ENCODE results near the gene ABO. TPM values are rescaled to one million over a fixed set of nuclear protein-coding genes. Genes with fewer than 3 reads are reported as not detected.

ABO gene
- total and polyA plus RNA-seq, 4 donors = 0.08 to 0.75 (median 0.10) TPM; not detected in 1

DNA sequence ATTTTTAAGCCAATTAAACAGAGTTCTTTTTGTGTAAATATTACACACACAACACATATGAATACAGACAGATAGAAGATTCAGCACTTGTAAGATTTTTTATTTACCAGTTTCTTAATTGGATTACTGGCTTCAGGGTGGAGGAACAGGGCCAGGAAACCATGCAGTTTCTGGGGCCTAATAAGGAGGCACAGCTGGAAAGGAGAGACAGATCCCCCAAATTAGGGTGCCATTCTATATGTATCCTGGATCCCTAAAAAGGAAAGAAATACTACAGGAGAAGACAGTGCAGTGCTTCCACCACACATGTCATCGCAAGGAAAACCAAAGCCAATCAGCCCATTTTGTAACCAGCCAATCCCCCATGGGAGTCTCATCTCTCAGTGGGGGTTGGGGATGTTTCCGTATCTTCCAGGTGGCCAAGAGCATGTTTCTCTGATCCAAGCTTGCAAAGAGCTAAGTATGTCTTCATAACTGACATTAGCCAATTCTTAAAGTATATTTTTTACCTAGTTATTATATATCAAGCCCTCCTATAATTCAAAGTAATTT, 15.8 kb upstream of the ABO start:
- Histone ChIP-seq H3K27ac (ENCODE audit: low read depth in 1 of 2, low read length in 2 of 2) (no peak overlapping the region), H3K9me3 (ENCODE audit: control insufficient read depth in 4 of 4, low read length in 3 of 4) (peaks cover 0 to 3% (median 1%) of the 10 kb centered on the region in 4 donors), H3K9ac (ENCODE audit: low read depth in 1 of 2, low read length in 2 of 2) (no peak overlapping the region), H3K36me3 (ENCODE audit: control insufficient read depth in 4 of 4, insufficient read depth in 3 of 4, low read depth in 1 of 4, low read length in 3 of 4) (no peaks in the 10 kb centered on the region), H3K27me3 (ENCODE audit: control insufficient read depth in 4 of 4, insufficient read depth in 4 of 4, low read length in 3 of 4) (peaks cover 0 to 2% (median 0%) of the 10 kb centered on the region in 4 donors), H3K4me3 (ENCODE audit: low read depth in 1 of 3, low read length in 3 of 3) (no peak overlapping the region), H3K4me1 (ENCODE audit: control insufficient read depth in 4 of 4, insufficient read depth in 4 of 4, low read length in 3 of 4) (no peaks in the 10 kb centered on the region)
- DNase-seq (ENCODE audit: low spot score) = no peak
- TF ChIP-seq, protein P1, sequence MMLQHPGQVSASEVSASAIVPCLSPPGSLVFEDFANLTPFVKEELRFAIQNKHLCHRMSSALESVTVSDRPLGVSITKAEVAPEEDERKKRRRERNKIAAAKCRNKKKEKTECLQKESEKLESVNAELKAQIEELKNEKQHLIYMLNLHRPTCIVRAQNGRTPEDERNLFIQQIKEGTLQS (IDR thresholded peaks at IDR 0.05) = no peak
- TF ChIP-seq RXRA (IDR thresholded peaks at IDR 0.05) (no peak), FOXA1 (IDR thresholded peaks at IDR 0.05) (no peak)
- TF ChIP-seq, protein P2, sequence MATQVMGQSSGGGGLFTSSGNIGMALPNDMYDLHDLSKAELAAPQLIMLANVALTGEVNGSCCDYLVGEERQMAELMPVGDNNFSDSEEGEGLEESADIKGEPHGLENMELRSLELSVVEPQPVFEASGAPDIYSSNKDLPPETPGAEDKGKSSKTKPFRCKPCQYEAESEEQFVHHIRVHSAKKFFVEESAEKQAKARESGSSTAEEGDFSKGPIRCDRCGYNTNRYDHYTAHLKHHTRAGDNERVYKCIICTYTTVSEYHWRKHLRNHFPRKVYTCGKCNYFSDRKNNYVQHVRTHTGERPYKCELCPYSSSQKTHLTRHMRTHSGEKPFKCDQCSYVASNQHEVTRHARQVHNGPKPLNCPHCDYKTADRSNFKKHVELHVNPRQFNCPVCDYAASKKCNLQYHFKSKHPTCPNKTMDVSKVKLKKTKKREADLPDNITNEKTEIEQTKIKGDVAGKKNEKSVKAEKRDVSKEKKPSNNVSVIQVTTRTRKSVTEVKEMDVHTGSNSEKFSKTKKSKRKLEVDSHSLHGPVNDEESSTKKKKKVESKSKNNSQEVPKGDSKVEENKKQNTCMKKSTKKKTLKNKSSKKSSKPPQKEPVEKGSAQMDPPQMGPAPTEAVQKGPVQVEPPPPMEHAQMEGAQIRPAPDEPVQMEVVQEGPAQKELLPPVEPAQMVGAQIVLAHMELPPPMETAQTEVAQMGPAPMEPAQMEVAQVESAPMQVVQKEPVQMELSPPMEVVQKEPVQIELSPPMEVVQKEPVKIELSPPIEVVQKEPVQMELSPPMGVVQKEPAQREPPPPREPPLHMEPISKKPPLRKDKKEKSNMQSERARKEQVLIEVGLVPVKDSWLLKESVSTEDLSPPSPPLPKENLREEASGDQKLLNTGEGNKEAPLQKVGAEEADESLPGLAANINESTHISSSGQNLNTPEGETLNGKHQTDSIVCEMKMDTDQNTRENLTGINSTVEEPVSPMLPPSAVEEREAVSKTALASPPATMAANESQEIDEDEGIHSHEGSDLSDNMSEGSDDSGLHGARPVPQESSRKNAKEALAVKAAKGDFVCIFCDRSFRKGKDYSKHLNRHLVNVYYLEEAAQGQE (IDR thresholded peaks at IDR 0.05) = no peak
- WGBS = 94% methylated on average over 2 of the region's 2 CpGs

DNA sequence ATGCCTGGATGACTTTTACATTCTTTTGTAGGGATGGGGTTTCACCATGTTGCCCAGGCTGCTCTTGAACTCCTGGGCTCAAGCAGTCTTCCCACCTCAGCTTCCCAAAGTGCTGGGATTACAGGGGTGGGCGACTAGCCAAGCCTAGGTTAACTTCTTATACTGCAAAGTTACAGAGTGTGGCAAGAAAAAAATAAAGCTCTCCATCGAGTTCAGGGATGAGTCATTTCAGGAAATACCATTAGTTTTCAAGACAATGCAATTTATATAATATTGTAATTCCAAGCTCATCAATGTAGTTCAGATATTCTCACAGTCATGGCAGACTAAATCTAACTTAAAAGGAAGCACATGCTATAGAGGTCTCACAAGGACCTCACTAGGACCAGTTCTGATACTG, 11.5 kb upstream of the ABO start:
- no peak for DNase-seq (ENCODE audit: low spot score)
- no peaks in the 10 kb centered on the region for H3K36me3 ChIP-seq (ENCODE audit: control insufficient read depth in 4 of 4, insufficient read depth in 3 of 4, low read depth in 1 of 4, low read length in 3 of 4)
- H3K4me1 ChIP-seq (ENCODE audit: control insufficient read depth in 4 of 4, insufficient read depth in 4 of 4, low read length in 3 of 4) = no peaks in the 10 kb centered on the region
- no peak overlapping the region for H3K9ac ChIP-seq (ENCODE audit: low read depth in 1 of 2, low read length in 2 of 2)
- no peaks in the 10 kb centered on the region for H3K27me3 ChIP-seq (ENCODE audit: control insufficient read depth in 4 of 4, insufficient read depth in 4 of 4, low read length in 3 of 4)
- no peak overlapping the region for H3K27ac ChIP-seq (ENCODE audit: low read depth in 1 of 2, low read length in 2 of 2)
- TF ChIP-seq, protein P1 (IDR thresholded peaks at IDR 0.05) = no peak
- TF ChIP-seq HNF4A (conservative IDR thresholded peaks at IDR 0.05) (no peak), GABPA (IDR thresholded peaks at IDR 0.05 in 1 of 2, conservative IDR thresholded peaks at IDR 0.05 in 1 of 2) (no peak), EGR1 (IDR thresholded peaks at IDR 0.05; ENCODE audit: low read depth in 2 of 2) (no peak), RAD21 (IDR thresholded peaks at IDR 0.05) (no peak), NR2F2 (IDR thresholded peaks at IDR 0.05) (no peak), YY1 (IDR thresholded peaks at IDR 0.05) (no peak), JUND (IDR thresholded peaks at IDR 0.05) (no peak), TAF1 (conservative IDR thresholded peaks at IDR 0.05) (no peak), RXRA (IDR thresholded peaks at IDR 0.05) (no peak)
- TF ChIP-seq, protein P3, sequence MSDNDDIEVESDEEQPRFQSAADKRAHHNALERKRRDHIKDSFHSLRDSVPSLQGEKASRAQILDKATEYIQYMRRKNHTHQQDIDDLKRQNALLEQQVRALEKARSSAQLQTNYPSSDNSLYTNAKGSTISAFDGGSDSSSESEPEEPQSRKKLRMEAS (IDR thresholded peaks at IDR 0.05) = no peak
- TF ChIP-seq, protein P2 (IDR thresholded peaks at IDR 0.05) = no peak
- TF ChIP-seq, protein P4, sequence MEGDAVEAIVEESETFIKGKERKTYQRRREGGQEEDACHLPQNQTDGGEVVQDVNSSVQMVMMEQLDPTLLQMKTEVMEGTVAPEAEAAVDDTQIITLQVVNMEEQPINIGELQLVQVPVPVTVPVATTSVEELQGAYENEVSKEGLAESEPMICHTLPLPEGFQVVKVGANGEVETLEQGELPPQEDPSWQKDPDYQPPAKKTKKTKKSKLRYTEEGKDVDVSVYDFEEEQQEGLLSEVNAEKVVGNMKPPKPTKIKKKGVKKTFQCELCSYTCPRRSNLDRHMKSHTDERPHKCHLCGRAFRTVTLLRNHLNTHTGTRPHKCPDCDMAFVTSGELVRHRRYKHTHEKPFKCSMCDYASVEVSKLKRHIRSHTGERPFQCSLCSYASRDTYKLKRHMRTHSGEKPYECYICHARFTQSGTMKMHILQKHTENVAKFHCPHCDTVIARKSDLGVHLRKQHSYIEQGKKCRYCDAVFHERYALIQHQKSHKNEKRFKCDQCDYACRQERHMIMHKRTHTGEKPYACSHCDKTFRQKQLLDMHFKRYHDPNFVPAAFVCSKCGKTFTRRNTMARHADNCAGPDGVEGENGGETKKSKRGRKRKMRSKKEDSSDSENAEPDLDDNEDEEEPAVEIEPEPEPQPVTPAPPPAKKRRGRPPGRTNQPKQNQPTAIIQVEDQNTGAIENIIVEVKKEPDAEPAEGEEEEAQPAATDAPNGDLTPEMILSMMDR (IDR thresholded peaks at IDR 0.05; ENCODE audit: low read depth, low read length, missing input control) = no peak
- peaks cover 0 to 3% (median 1%) of the 10 kb centered on the region in 4 donors for H3K9me3 ChIP-seq (ENCODE audit: control insufficient read depth in 4 of 4, low read length in 3 of 4)
- 55% methylated on average over 2 of the region's 2 CpGs for WGBS
- no peak overlapping the region for H3K4me3 ChIP-seq (ENCODE audit: low read depth in 1 of 3, low read length in 3 of 3)
